GM18868 (cell line): Measurements from ENCODE around the gene LAMA1.
"Not testable (repeated sequence)": the region's sequence is repeated elsewhere in the genome, so short reads cannot be mapped to it uniquely, and the experiment has no call there.

Experiments used
- ATAC-seq: cut with Tn5 transposase; IDR thresholded peaks from one replicate; pipeline ENCODE4 v1.9.1; 2021; ENCODE audit warnings: mild to moderate bottlenecking, moderate library complexity; ENCODE audit not compliant: unreplicated experiment

LAMA1 gene

DNA sequence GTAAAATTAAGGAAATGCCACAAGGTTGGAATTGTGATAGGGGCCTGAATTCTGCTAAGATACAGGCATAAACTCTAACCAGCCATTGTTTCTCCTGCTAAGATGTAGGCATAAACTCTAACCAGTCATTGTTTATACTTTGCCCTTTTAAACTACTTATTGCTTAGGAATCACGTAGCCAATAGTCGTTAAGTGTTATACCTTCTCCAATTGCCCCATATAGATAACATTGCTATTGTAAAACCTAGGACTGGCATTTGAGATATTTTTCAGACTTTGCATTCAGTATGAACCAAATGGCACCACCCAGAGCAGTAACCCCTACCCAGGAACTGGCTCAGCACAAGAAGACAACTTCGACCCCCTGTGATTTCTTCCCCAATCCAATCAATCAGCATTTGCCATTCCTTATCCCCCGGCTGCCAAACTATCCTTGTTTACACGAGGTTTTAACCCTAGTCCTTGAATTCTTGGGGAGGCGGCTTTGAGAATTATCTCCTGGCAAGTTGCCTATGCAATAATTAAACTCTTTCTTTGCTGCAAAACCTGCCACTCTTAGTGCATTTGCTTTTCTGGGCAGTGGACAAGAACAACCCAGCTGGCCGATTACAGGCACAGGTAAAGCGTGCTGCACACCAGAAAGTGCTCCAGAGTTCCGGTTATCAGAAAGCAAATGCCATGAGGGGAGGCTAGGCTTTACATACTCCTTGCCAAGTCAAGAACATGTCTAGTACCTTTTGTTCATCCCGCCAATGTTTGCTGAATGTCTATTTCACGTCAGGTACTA is 167.6 kb downstream of the LAMA1 start:
- ATAC-seq, result no peak

DNA sequence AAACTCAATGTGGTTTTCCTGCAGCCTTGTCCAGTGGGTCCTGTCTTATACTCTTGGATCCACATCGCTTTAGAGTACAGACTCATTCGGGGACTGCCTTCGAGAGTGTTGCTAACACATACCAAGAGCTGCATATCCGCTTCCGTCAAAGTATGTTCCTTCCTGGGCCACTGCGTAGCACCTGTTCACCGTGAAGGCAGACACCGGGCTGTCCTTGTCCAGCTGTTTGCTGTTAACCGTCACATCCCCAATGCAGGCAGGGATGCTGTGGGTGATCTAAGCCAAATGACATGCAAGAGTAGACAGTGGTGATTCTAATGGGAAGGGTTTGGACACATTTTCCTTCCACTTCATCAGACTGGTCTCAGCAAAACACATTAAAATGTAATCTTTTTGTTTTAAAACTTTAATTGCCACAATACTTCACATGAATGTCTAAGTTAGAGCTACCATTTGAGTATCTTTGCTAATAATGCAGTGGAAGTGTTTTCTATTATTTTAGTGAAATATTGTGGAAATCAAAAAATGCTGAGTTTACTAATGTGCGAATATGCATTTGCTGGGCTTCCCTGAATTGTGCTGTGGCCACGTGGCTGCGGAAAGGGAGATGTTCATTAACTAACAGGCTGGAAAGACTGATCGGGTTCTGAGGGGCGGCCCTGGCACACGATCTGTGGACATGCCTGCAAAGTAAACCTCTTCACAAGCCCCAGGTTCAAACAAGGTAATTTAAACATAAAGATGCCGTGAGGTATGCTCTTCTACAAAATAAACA is 169.1 kb downstream of the LAMA1 start:
- ATAC-seq, result no peak

DNA sequence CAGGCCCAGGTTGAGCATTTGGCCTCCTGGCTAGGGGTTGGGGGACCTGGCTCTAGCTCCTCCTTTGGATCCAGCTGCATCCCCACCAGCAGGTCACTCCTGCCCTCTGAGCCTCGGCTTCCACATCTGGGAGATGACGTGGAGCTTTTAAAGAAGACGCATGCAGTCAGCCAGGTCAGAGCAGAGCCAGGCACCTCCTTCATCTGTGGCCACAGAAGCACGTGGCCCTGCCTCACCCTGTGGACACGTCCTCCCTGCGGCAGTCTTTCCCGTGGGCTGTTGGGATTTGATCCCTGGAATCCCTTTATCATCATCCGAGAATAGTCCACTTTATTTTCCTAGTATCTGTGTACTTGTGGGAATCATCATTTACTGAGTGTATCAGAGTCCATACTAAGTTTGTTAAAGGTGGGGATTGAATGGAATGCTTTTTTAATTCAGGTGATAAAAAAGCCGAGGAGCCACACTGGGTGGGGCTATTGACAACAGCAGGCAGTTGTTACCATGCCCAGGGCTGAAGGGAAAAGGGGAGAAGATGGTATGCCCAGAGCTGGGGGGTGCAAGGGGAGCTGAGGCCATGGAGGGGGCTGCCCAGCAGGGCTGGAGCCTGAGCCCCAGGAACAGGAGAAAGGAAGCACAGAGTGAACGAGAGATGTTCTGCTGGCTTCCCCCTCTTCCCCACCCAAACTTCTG is 170.1 kb downstream of the LAMA1 start:
- ATAC-seq, result no peak

DNA sequence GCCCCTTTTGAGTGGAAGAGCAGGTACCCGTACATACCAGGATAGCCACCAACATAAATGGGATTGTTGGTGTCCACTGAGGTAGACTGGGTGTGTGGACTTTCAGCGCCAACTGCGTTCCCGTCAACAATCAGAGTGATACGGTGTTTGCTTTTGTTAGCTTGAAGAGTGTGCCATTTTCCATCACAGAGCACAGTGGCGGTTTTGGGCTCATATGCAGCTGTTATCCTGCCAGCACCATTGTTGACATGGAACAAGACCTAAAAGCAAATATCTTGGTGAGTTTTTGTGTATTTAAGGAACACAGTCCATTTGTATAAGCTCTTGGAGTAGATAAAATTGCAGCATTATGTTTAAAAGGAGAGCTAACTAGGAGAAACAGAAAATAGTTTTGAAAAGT is 174.5 kb downstream of the LAMA1 start:
- ATAC-seq, result no peak

DNA sequence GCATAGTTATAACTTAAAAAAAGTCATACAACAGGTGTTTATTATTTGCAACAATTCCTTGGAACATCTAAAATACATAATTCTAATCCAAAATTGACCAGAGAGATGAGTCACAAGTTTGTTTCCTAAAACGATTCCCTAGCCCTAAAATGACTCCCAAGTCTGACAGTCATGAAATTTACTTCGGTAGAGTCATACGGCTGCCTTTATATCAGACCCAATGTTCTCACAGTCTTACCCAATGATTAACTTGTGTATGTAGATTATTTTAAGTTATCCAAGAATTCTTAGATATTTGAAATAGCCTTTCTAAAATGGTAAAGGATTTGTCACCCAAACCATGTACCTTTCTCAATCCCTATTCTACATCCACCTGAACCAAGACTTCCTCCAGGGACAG is 174.9 kb downstream of the LAMA1 start:
- no peak for ATAC-seq

DNA sequence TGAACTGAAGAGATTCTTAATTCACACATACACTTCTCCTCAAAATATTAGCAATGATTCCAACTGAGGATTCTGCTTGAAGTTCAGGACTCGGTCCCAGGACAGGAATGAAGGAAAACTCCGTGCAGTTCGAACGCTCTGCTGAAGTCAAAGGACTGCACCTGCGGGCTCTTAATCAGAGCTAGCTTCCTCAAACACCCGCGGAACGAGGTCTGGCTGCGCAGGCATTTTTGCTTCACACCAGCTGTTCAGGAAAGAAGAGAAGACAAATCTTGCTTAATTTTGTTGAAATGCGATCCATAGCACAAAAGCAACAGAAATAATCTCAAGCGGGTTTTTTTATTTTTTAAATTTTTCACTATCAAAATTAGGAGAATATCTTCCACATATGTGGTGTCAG is 175.6 kb downstream of the LAMA1 start:
- no peak for ATAC-seq

DNA sequence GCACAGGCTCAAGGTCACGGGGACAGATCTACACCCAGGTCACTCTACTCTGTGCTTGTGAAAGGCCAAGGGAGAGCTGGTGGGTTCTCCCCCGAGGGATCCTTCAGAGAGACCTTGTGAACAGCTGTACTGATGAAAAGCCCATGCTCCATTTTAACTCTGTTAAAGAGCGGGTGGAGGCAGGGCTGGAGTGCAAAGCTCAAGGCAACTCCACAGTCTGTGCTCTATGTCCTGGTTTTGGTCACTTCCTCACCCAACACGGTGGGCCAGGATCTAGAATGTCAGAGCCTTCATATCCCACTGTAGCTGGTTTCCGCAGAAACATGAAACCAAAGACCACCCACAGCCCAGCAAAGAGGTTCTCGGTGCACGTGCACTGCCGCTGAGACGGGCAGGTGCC is 177.1 kb downstream of the LAMA1 start:
- no peak for ATAC-seq

DNA sequence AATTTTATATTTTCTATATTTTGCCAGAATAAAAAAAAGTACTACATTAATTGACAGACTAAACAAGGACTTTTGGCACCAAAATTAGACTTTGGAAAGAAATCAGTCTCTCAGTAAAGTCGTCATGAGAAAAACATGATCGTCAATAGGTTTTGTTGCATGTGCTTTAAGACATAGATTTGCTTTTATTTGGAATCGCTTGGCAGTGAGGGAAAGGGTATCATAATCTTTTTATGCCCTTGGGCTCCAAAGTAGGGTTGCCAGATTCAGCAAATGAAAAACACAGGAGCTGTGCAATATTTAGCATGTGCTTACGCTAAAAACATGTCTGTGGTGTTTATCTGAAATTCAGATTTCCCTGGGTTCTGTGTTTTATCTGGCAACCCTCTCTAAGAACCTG is 177.6 kb downstream of the LAMA1 start:
- no peak for ATAC-seq

DNA sequence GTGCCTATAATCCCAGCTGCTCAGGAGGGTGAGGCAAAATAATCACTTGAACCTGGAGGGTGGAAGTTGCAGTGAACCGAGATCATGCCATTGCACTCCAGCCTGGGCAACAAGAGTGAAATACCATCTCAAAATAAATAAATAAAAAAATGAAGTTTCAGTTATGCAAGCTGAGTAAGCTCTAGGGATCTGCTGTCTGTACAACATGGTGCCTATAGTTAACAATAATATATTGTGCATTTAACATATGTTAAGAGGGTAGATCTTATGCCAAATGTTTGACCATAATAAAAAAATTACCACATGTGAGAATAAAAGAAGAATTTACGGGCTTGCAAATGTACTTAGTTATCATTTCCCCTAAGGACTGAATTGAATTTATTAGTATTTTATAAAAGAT is 179.2 kb downstream of the LAMA1 start:
- ATAC-seq, result not testable (repeated sequence)

DNA sequence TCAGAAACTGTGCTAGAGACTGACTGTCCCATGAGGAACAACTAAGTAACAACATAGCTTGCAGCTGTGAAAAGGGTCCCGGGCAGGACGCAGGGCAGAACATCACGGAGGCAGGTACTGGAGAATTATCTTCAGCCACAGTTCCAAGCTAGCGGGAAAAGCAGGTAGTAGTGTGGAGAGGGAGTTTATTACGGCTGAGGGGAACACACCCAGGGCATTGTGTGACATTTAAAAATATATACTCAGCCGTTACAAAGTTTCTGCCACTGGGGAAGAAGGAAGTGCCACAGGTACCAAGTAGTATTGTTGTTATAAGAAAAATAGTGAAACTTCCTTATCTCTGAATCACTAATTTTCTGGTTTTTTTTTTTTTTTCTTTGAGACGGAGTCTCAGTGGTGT is 179.6 kb downstream of the LAMA1 start:
- ATAC-seq, result no peak

DNA sequence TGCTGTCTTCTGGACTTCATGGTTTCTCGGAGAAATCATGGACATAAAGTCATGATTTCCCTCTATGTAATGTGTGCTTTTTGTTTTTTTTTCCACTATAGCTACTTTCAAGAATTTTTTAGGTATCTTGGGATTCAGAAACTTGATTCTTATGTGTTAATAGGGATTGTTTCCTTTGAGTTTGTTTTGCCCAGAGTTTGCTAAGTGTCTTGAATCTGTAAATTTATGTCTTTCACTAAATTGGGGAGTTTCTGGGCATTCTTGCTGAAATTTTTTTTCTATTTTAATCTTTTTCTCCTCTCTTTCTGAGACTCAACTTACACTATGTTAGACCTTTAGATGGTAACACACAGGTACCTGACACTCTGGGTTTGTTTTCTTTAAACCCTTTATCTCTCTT is 182.7 kb downstream of the LAMA1 start:
- ATAC-seq, result no peak

DNA sequence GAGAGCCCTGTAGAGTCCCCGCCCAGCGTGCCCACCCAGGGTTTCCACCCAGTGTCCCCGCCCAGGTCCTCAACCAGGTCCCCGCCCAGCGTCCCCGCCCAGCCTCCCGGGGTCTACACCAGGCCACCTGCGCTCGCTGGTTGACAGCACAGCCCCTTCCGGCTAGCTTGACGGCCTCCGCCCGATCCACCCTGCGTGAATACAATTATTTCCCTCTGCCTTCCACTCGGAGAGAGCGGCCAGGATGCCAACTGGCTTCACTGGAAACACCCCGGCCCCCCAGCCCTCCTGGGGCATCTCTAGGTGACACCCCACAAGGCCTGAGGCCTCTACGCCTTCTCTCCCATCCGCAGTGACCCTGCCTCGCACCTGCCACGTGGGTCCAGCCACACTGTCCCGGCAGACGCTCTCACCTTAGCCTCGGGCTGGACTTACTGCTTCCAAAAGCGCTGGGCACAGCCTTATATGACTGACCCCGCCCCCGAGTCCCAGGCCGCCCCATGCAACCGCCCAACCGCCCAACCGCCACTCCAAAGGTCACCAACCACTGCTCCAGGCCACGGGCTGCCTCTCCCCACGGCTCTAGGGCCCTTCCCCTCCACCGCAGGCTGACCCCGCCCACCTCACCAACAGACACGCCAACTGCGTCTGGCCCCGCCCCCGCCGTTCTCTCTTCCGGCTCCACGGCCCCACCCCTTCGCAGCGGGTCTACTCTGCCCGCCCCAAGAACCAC is 188.1 kb downstream of the LAMA1 start:
- ATAC-seq, result no peak

DNA sequence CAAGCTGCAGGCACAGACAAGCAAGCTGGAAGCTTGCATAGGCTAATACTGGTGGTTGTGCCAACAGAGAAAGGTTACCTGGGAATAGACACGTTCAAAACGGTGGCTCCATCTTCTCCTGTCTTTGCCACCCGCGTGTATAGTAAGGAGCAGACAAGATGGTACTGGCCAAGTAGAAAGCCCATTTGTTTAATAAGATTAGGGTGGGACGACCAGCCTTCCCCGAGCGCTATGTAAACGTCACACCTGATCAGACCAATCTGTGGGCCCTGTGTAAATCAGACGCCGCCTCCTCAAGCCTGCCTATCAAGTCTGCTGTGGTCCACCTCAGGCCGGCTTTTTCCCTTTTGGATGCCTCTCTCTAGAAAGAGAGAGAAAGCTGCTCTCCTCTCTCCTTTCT is 189.2 kb downstream of the LAMA1 start:
- ATAC-seq, result no peak

DNA sequence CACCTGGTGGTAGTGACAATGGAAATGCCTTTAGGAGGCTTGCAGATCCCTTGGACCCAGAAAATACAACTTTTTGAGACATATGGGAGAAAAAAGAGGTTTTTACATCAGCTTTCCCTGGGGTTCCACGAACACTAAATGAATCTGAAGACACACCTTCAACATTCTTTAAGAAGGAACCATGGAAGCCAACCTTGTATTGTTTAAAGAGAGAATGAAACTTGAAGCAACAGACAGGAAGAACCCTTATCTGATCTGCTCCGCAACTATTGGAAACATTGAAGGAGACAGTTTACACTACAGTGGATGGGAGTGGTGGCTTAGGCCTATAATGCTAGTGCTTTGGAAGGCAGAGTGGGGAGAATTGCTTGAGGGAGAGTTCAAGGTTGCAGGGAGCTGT is 190.4 kb downstream of the LAMA1 start:
- ATAC-seq, result no peak

DNA sequence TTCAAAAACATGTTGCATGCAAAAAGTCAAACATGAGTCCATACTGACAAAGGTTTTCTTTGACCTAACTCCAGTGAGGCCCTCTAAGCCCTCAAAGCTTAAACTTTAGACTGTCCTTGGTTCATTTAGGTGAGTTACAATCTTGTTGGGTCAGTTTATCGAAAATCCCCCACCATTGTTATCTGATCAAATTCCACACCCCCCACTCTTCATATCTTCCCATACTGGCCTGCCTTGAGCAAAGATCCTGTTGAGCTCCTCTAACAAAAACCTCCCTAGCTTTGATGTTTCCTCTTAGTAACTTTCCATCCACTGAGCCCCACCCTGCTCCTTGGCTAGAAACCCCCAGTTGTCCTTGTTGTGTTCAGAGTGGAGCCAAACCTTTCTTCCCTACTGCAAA is 194.4 kb downstream of the LAMA1 start:
- ATAC-seq, result no peak

DNA sequence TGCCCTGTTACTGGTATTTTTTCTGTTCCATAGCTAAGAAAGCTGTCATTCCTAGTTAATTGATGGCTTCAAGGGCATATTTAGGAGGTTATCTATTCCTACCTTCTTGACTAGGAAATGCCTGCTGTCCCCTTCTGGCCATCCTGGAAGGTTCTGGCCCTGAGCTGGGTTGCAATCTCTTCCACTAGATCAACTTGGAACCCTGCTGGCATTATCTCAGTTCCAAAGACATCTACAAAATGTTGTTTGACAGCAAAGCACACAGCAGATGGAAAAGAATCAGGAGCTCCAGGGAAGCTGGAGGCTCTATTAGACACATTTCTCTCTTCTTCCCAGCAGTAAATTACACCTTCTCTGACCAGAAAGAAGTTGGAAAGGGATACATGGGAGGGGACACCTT is 196.0 kb downstream of the LAMA1 start:
- no peak for ATAC-seq

DNA sequence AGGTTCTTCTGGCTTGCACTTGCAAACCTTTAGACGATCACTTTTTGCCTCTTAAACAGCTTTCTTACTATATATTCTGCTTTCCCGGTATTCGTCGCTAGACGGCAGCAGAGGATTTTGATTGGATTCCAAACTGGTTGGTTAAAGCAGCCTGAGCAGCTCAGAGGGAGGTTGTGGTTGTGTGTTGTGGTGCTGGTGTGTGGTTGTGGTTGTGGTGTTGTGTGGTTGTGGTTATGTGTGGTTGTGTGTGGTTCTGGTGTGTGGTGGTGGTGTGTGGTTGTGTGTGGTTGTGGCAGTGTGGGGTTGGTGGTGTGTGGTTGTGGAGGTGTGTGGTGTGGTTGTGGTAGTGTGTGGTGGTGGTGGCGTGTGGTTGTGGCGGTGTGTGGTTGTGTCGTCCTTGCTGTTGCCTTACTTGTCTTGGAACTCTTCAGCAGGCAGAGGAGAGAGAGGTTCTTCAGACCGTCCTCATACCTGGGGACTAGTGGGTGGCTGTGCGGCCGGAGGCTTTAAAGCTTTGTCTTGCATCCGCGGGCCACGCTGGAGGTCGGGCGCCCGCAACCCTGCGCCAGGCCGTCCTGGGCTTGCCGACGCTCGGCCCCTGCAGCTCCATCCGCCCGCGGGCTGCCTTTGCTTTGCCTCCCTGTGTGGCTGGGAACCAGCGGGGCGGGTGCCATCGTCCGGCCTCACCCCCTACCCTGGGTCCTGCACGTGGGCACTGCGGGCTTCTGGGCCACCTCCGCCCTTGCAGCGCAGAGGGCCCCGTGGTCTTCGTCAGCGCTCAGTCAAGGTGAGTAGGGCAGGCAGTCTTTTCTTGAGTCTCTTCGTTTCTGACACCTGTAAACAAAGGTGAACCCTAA is 197.3 kb downstream of the LAMA1 start:
- ATAC-seq, result peak; percentile 60

DNA sequence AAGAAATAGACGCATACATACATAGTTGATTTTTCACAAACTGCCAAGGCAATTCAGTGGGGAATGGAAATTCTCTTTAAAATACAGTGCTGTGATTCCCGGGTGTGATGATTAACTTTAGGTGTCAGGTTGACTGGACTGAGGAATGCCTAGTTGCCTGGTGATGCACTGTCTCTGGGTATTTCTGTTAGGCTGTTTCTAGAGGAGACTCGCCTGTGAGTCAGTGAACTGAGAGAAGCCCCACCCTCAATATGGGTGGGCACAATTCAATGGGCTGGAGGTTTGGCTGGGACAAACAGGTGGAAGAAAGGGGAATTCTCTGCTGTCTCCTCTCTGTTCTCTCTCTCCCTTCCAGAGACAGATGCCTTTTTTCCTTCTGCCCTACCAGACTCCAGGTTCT is 200.5 kb downstream of the LAMA1 start:
- no peak for ATAC-seq

DNA sequence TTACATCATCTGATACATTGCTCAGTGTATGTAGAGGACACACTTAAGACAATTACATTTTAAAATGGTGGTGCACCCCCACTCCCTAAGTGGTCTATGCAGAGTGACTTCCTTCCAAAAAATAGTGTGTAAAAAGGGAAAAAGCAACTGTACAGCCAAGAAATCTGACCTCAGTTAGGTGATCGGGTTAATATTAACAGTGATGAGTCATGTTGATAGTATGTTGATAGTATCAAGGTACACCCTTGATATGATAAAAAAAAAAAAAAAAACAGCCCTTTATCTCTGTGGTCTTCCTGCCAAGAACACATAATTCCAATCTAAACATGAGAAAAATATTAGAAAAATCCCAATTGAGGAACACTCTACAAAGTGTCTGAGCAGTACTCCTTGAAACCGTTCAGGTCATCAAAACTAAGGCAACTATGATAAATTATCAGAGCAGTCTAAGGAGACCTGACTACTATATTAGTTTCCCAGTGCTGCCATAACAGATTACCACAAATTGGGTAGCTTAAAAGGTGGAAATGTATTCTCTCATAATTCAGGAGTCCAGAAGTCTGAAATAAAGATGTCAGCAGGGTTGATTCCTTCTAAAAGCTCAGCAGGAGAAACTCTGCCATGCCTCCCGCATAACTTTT is 216.2 kb downstream of the LAMA1 start:
- no peak for ATAC-seq

DNA sequence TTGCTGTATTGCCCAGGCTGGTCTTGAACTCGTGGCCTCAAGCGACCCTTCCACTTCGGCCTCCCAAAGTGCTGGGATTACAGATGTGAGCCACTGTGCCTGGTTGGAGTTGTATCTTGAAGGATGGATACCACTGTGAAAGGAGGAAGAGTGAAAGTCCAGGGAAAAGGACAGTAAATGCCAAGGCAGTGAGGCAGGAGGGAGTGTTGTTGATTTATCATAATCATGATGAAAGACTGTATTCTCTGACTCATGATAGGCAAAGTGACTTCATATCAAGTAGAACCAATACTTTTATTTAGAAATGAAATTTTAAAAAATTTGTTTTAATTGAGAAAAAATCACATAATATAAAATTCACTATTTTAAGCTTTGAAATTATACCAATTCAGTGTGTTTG is 225.8 kb downstream of the LAMA1 start:
- no peak for ATAC-seq
